ENCODE measurements around the gene NEK8. TPM values are rescaled to one million over a fixed set of nuclear protein-coding genes. Genes with fewer than 3 reads are reported as not detected.

The NEK8 gene
- total RNA-seq, 3 donors from 2014 or later = 3.4 to 7.9 (median 6.8) TPM

DNA sequence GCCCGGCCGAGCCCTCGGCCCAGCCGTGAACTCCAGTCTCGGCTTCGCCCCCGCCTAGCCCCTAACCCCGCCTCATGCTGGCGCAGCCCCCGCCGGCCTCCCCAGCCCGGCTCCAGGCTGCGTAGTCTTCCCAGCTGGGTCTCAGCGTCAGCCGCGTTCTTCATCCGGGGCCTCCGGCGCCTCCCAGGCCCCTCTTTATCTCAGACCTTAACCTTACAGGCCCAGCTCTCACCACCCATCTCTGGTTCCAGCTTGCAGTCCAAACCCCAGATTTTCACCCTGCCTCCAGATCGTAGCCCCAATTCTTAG, 16.9 kb upstream of the NEK8 start, which contains the start of gene PROCA1:
Gene PROCA1, minus strand, starts transcription at position 166 of the 309 bp plus-strand sequence. CDS start 228 bp downstream, outside the sequence.
- DNase-seq = no peak
- Histone ChIP-seq H3K4me1 (ENCODE audit: low read depth) (peaks cover 9% of the 10 kb centered on the region), H3K4me3 (peak within 1 kb of the TSS; percentile 29), H3K36me3 (ENCODE audit: low read depth) (no peaks in the 10 kb centered on the region), H3K9me3 (no peaks in the 10 kb centered on the region)
- ATAC-seq = peak; percentile 19
- intact Hi-C loops (cut with DNase I, micrococcal nuclease) = no loop called here
- TF ChIP-seq, protein P1, sequence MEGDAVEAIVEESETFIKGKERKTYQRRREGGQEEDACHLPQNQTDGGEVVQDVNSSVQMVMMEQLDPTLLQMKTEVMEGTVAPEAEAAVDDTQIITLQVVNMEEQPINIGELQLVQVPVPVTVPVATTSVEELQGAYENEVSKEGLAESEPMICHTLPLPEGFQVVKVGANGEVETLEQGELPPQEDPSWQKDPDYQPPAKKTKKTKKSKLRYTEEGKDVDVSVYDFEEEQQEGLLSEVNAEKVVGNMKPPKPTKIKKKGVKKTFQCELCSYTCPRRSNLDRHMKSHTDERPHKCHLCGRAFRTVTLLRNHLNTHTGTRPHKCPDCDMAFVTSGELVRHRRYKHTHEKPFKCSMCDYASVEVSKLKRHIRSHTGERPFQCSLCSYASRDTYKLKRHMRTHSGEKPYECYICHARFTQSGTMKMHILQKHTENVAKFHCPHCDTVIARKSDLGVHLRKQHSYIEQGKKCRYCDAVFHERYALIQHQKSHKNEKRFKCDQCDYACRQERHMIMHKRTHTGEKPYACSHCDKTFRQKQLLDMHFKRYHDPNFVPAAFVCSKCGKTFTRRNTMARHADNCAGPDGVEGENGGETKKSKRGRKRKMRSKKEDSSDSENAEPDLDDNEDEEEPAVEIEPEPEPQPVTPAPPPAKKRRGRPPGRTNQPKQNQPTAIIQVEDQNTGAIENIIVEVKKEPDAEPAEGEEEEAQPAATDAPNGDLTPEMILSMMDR (IDR thresholded peaks at IDR 0.05) = no peak

DNA sequence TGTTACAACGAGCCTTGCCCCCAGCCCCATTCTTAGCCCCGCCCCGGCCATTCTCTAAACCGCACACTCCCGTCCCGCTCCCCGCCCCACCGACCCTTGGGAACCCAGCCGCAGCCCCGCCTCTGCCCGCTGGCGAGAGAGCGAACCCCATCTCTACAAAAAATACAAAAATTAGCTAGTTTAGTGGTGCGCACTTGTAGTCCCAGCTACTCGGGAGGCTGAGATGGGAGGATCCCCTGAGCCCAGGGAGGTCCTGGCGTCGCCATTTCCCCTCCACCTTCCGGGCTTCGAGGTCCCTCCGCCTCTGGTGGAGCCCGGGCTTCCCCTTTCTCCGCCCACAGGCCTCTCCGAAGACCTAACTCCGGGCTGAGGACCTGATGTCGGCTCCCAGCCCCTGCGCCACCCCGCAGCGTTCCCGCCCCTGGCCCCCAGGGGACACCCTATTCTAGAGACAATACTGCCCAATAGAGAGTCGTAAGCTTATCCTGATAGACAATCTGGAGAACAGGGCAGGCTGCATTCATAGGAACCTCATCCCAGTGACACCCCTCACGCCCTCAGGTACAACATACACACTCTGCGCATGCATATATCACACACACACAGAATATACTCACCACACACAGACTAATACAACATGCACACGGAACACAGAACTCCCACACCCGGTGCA, 16.4 kb upstream of the NEK8 start:
- Histone ChIP-seq H3K9me3 (no peaks in the 10 kb centered on the region), H3K36me3 (ENCODE audit: low read depth) (no peaks in the 10 kb centered on the region), H3K4me1 (ENCODE audit: low read depth) (peaks cover 9% of the 10 kb centered on the region), H3K4me3 (no peak overlapping the region)
- ATAC-seq (peak; percentile 6), DNase-seq (peak; percentile 55 to 84 (median 66))
- intact Hi-C loops (cut with DNase I, micrococcal nuclease) = no loop called here
- TF ChIP-seq, protein P1 (IDR thresholded peaks at IDR 0.05) = no peak

DNA sequence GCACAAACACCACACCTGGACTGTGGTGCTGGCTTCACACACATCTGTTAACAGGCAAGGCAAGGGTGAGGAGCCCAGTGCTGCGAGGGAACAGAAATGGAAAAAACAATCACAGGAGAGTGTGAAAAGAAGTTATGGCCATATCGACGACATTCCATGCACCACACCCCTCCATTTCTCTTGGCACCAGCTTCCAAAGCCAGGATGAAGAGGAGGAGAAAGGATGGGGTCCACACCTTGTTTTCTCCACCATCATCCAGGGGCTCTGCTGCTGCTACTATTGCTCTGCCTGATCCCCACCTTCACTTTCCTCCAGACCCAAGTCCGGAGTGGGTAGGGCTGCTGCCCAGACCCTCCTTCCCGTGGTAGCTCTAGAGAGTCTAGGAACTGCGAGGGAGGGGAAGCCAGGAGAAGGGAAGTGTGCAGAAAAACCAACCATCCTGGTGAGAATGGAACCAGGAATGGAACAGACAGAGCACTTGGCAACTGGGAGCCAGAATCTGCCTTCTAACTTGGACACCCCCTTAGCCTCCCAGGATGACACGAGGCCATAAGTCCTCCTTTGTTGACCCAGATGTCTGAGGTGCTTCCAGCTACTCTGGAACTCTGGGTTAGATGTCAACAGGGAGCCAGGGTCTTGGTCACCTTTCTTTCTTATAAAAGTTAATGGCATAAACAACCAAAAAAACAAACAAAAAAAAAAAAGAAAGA, 15.7 kb upstream of the NEK8 start:
- ATAC-seq (no peak), DNase-seq (peak in 2 of 3 donors; percentile 16 to 19)
- Histone ChIP-seq H3K4me1 (ENCODE audit: low read depth) (peaks cover 9% of the 10 kb centered on the region), H3K36me3 (ENCODE audit: low read depth) (no peaks in the 10 kb centered on the region), H3K9me3 (no peaks in the 10 kb centered on the region), H3K4me3 (no peak overlapping the region)
- TF ChIP-seq, protein P1 (IDR thresholded peaks at IDR 0.05) = no peak
- intact Hi-C loops (cut with DNase I, micrococcal nuclease) = no loop called here

DNA sequence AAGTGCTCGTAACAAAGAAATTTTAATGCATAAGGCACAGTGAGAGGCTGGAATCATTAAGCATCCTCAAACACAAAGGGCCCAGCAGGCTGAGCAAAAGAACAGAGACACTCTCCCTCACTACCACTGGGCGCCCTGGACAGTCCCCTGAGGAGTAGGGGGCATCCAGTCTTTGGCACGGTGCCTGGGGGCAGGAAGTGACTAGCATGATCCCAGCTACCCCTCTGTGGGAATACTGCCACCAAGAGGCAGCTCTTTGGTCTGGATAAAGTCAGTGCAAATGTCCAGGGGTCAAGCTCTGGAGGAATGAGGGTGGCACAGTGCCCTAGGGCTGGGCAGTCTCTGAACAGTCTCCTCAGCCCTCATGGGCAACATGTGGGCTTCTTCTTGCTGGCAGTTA, 14.3 kb upstream of the NEK8 start:
- H3K4me3 ChIP-seq = no peak overlapping the region
- H3K36me3 ChIP-seq (ENCODE audit: low read depth) = no peaks in the 10 kb centered on the region
- H3K4me1 ChIP-seq (ENCODE audit: low read depth) = peaks cover 17% of the 10 kb centered on the region
- ATAC-seq (no peak), DNase-seq (peak in 1 of 3 donors; percentile 53)
- intact Hi-C loops (cut with DNase I, micrococcal nuclease) = no loop called here
- TF ChIP-seq, protein P1 (IDR thresholded peaks at IDR 0.05) = no peak
- H3K9me3 ChIP-seq = no peaks in the 10 kb centered on the region

DNA sequence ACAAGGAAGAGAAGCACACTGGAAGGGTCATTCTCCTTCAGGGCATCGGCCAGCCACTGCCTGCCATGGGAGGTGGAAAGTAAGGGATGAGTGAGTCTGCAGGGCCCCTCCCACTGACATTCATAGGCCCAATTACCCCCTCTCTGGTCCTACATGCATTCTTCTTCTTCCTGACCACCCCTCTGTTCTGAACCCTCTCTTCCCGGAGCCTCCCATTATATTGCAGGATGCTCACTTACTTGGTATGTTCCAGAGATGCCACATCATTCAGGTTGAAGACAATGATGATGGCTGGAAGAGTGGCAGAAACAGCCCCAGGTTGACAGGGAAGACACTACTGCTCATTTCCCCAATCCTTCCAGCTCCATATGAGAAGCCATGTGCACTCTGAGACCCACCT, 13.4 kb upstream of the NEK8 start:
- intact Hi-C loops (cut with DNase I, micrococcal nuclease) = no loop called here
- H3K4me3 ChIP-seq = no peak overlapping the region
- peaks cover 3% of the 10 kb centered on the region for H3K36me3 ChIP-seq (ENCODE audit: low read depth)
- peaks cover 11% of the 10 kb centered on the region for H3K4me1 ChIP-seq (ENCODE audit: low read depth)
- DNase-seq (no peak), ATAC-seq (no peak)
- no peaks in the 10 kb centered on the region for H3K9me3 ChIP-seq
- TF ChIP-seq, protein P1 (IDR thresholded peaks at IDR 0.05) = no peak

Data from mucosa of descending colon (tissue), 3 donors.